A673 (cell line): ENCODE data around the gene PLTP. TPM values are rescaled to one million over a fixed set of nuclear protein-coding genes. Genes with fewer than 3 reads are reported as not detected.

Experiments
- BruUV-seq: library from RNA; stranded (reverse); fragments of 400-500 nt; replicated peaks from 2 replicates; lab custom pipeline; 2021; lab: Mats Ljungman, UMichigan
- CTCF ChIA-PET: fragments of 300-600 bp; sonication (Branson Sonifier 250); formaldehyde crosslinking; loops from one replicate; lab custom pipeline; 2022; ENCODE audit warnings: antibody characterized with exemption; lab: Charles Lee
- POLR2A ChIA-PET: fragments of 300-600 bp; sonication (Branson Sonifier 250); formaldehyde crosslinking; loops from one replicate; lab custom pipeline; 2022; ENCODE audit warnings: antibody characterized with exemption; ENCODE audit not compliant: low non-redundant PET; lab: Charles Lee
- DNase-seq: peaks from one replicate; pipeline ENCODE4 v3.0.0-alpha.2; 2015; ENCODE audit warnings: low spot score
- H3K27ac ChIP-seq: fragments of 200-600 bp; sonication (generic); 2 replicates; pipeline ENCODE4 v1.5.1; 2016; ENCODE audit warnings: mixed run types, low read depth, mild to moderate bottlenecking, mixed read lengths, antibody characterized with exemption, low read length; ENCODE audit not compliant: poor library complexity, severe bottlenecking
- H3K27me3 ChIP-seq: fragments of 200-600 bp; sonication (generic); replicated peaks from 2 replicates; pipeline ENCODE4 v1.6.1; 2017; ENCODE audit warnings: mixed run types, low read depth, mild to moderate bottlenecking, mixed read lengths, antibody characterized with exemption, low read length; ENCODE audit not compliant: insufficient read depth, poor library complexity
- H3K36me3 ChIP-seq: fragments of 200-600 bp; sonication (generic); 2 replicates; pipeline ENCODE4 v1.6.1; 2016; ENCODE audit warnings: mixed run types, mild to moderate bottlenecking, mixed read lengths, antibody characterized with exemption, low read length; ENCODE audit not compliant: insufficient read depth, poor library complexity, severe bottlenecking
- H3K4me1 ChIP-seq: fragments of 200-600 bp; sonication (generic); 2 replicates; pipeline ENCODE4 v1.6.1; 2017; ENCODE audit warnings: mixed run types, mild to moderate bottlenecking, mixed read lengths, antibody characterized with exemption, low read length; ENCODE audit not compliant: insufficient read depth, poor library complexity, severe bottlenecking
- H3K4me3 ChIP-seq: fragments of 200-600 bp; sonication (generic); 2 replicates; pipeline ENCODE4 v1.5.1; 2016; ENCODE audit warnings: low read depth, mixed run types, mild to moderate bottlenecking, mixed read lengths, low read length; ENCODE audit not compliant: poor library complexity, severe bottlenecking
- H3K9me3 ChIP-seq: fragments of 200-600 bp; sonication (generic); 2 replicates; pipeline ENCODE4 v1.6.1; 2016; ENCODE audit warnings: mixed run types, low read depth, mild to moderate bottlenecking, mixed read lengths, antibody characterized with exemption, low read length; ENCODE audit not compliant: poor library complexity, severe bottlenecking
- CTCF ChIP-seq: fragments of 300-800, 200-600 bp; sonication (generic); conservative IDR thresholded peaks from 2 replicates; pipeline ENCODE4 v1.5.1; 2017; ENCODE audit warnings: low read depth, mild to moderate bottlenecking, antibody characterized with exemption, low read length, moderate library complexity, mixed read lengths
- EZH2 ChIP-seq: fragments of 200-600 bp; sonication (generic); IDR thresholded peaks from 2 replicates; pipeline ENCODE4 v1.6.1; 2017; ENCODE audit warnings: borderline replicate concordance, low read depth, mild to moderate bottlenecking, mixed read lengths, antibody characterized with exemption, low read length; ENCODE audit not compliant: poor library complexity, severe bottlenecking
- intact Hi-C: fragments of 100-400 bp; cut with micrococcal nuclease; formaldehyde crosslinking; loops from one replicate; pipeline ENCODE4 v1.10.0; 2022; ENCODE audit not compliant: unreplicated experiment
- total RNA-seq: library from RNA; stranded (reverse); gene quantifications from 2 replicates; pipeline ENCODE4 v1.2.3, GENCODE V29; 2021

Gene PLTP
- total RNA-seq, 1 experiment from 2014 or later = 58.3 TPM

GRCh38 chr20:45882469-45883099, 29.4 kb downstream of the PLTP start:
- no peak for DNase-seq
- ChIA-PET CTCF (no interaction called here), POLR2A (no interaction called here)
- Histone ChIP-seq H3K4me1 (no peaks in the 10 kb centered on the region), H3K27ac (no peak overlapping the region), H3K36me3 (peaks cover 21% of the 10 kb centered on the region), H3K4me3 (no peak overlapping the region), H3K9me3 (no peaks in the 10 kb centered on the region), H3K27me3 (no peaks in the 10 kb centered on the region)
- BruUV-seq = no TSS peak
- no peak for TF ChIP-seq EZH2
- no peak for TF ChIP-seq CTCF
- intact Hi-C loops = no loop called here

- peak; percentile 100 for DNase-seq
- H3K9me3 ChIP-seq = no peaks in the 10 kb centered on the region
- POLR2A ChIA-PET = no interaction called here
- CTCF ChIA-PET = interaction anchor here (0.6 to 0.9 kb wide), 2 partner anchors 85 to 89 kb away, joined by 3 to 4 read pairs; no protein-coding TSS in a partner anchor
- intact Hi-C loops = no loop called here
- H3K4me3 ChIP-seq = peak within 1 kb of the TSS; percentile 55
- TF ChIP-seq EZH2 (no peak), CTCF (no peak)
- BruUV-seq = TSS peak; percentile 80
- peaks cover 21% of the 10 kb centered on the region for H3K36me3 ChIP-seq
- H3K4me1 ChIP-seq = no peaks in the 10 kb centered on the region
- H3K27me3 ChIP-seq = no peaks in the 10 kb centered on the region
- H3K27ac ChIP-seq = peak within 1 kb of the TSS; percentile 66
These were observed 30.8 kb downstream of the PLTP start, which contains the start of gene ZSWIM1 for GRCh38 chr20:45880988-45881788. Gene ZSWIM1 (plus strand): TSS chr20:45881227. CDS start chr20:45882593, 1,366 bp downstream.

- TF ChIP-seq EZH2 = no peak
- no peak for TF ChIP-seq CTCF
- Histone ChIP-seq H3K4me3 (no peak overlapping the region), H3K36me3 (peaks cover 12% of the 10 kb centered on the region), H3K9me3 (no peaks in the 10 kb centered on the region), H3K27me3 (no peaks in the 10 kb centered on the region), H3K27ac (no peak overlapping the region), H3K4me1 (no peaks in the 10 kb centered on the region)
- CTCF ChIA-PET = no interaction called here
- DNase-seq = no peak
- POLR2A ChIA-PET = no interaction called here
- BruUV-seq = no TSS peak
- intact Hi-C loops = no loop called here
These were observed 33.7 kb downstream of the PLTP start for GRCh38 chr20:45878076-45878761.
